GM12874 (cell line): Measurements from ENCODE around the gene DDX10.

Experiments
- CTCF ChIP-seq: IDR thresholded peaks from 2 replicates; pipeline ENCODE4 v1.5.1; 2011; ENCODE audit warnings: low read depth, mild to moderate bottlenecking, control low read depth, low read length, moderate library complexity; ENCODE audit not compliant: insufficient read depth

The DDX10 gene

DNA sequence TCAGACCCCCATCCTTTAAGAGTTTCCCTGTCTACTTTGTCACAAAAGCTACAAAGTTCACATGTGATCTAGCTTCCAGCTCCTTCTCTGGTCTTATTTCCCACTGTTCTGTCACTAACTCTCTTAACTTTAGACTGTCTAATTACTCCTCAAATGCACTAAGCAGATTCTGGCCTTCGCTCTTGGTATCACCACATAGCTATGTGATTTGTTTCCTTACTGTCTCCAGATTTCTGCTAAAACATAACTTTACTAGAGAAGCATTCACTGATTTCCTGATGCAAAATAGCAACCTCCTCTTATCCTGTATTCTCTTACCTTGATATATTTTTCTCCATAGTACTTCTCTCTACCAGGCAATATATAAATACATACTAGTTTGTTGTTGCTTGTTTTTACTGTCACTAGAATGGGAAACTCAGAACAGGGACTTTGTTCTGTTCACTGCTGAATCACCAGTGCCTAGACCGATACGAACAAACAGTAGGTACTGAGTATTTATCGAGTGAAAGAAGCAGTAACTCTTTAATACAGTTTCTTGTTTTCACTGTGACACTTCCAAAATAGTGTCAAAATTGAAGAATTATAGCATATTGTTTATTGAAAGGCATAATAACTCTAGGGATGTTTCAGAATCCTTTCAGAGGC is 205.6 kb downstream of the DDX10 start:
- no peak for TF ChIP-seq CTCF

GRCh38 chr11:108871152-108871551 is 206.3 kb downstream of the DDX10 start:
- peak; percentile 27; the same call in 1 of the 2 replicates for TF ChIP-seq CTCF

DNA sequence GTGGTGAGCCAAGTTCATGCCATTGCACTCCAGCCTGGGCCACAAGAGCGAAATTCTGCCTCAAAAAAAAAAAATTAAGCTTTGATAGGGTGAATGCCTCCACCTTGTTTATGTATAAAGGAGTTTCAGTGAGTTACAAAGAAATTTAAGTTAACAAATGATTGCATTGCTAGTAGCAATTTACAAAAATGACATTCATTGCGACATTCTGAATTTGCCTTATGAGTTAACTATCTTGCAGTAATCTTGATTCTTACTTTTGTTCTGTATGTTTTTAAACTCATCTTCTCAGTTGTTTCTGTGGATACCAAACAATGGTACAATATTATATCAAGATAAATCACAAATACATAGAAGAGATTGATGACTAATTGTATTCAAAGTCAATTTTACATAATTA is 207.0 kb downstream of the DDX10 start:
- no peak for TF ChIP-seq CTCF

- TF ChIP-seq CTCF, result no peak
Observed at GRCh38 chr11:108872781-108873291, 208.0 kb downstream of the DDX10 start.

- TF ChIP-seq CTCF, result no peak
Observed at GRCh38 chr11:108873310-108873709, 208.4 kb downstream of the DDX10 start.

DNA sequence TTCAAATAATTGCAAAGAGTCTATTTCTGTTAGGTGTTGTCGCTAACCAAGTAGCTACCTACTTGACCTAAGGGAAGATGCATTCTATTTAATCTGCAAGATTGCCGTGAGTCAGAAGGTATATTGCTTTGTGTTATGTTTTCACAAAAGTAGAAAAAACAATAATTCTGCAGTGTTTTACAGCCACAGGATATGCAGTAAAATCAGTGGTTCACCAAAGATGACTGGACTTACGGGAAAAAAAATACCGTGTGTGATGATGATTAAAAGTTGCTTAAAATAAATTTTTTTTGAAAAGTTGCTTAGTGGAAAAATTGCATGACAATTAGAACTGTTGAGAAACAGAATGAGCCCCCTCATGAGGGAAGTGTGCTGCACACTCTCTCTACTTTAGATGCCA is 209.1 kb downstream of the DDX10 start:
- TF ChIP-seq CTCF, result no peak

- no peak for TF ChIP-seq CTCF
Observed at GRCh38 chr11:108875134-108875533, 210.3 kb downstream of the DDX10 start.

DNA sequence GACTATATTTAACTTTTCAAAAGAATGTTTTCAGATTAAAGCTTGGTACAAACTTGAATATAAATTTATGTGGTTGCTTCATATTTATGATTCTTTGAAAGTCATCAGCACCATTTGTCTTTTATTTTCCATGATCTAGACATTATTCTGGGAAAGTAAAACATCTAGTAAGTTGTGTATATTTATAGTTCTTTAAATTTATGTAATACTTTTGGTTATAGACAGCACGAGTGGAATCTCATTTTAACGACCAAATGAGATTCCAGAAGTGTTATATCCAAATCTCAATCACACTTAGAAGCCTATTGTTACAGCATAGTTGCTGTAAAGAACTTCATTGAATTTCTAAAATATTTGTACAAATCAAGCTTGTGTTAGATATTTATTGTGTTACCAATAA is 212.3 kb downstream of the DDX10 start:
- no peak for TF ChIP-seq CTCF
